Chondrocyte (in vitro differentiated cells): ENCODE data around the gene P4HA2. TPM values are rescaled to one million over a fixed set of nuclear protein-coding genes. Genes with fewer than 3 reads are reported as not detected.

Source experiments
- DNase-seq: peaks from one replicate; pipeline ENCODE4 v3.0.0; 2021; ENCODE audit warnings: mixed read lengths, low spot score
- H3K27ac Mint-ChIP-seq: one replicate; pipeline ENCODE4 v1.8.0; 2021; ENCODE audit warnings: mild to moderate bottlenecking, moderate library complexity, mixed read lengths; ENCODE audit not compliant: unreplicated experiment
- H3K27me3 Mint-ChIP-seq: 2 replicates; pipeline ENCODE4 v1.8.0; 2021; ENCODE audit warnings: low read depth, mixed read lengths
- H3K36me3 Mint-ChIP-seq: 2 replicates; pipeline ENCODE4 v1.8.0; 2021; ENCODE audit warnings: low read depth, mixed read lengths
- H3K4me1 Mint-ChIP-seq: 2 replicates; pipeline ENCODE4 v1.8.0; 2021; ENCODE audit warnings: low read depth, mild to moderate bottlenecking, mixed read lengths
- H3K4me3 Mint-ChIP-seq: one replicate; pipeline ENCODE4 v1.8.0; 2021; ENCODE audit warnings: mild to moderate bottlenecking, moderate library complexity, mixed read lengths; ENCODE audit not compliant: unreplicated experiment
- H3K9me3 Mint-ChIP-seq: 2 replicates; pipeline ENCODE4 v1.8.0; 2021; ENCODE audit warnings: low read depth, mixed read lengths
- total RNA-seq: library from RNA; stranded (reverse); gene quantifications from 3 replicates; pipeline ENCODE4 v1.2.1, GENCODE V29; 2021
- TF ChIP-seq, protein P1 (sequence below): fragments of 200-600 bp; sonication (generic); IDR thresholded peaks from 2 replicates; pipeline ENCODE4 v1.5.0; 2021; ENCODE audit warnings: antibody characterized with exemption, mild to moderate bottlenecking, moderate library complexity

P4HA2 gene
- total RNA-seq, 1 donor from 2014 or later: 302 TPM

DNA sequence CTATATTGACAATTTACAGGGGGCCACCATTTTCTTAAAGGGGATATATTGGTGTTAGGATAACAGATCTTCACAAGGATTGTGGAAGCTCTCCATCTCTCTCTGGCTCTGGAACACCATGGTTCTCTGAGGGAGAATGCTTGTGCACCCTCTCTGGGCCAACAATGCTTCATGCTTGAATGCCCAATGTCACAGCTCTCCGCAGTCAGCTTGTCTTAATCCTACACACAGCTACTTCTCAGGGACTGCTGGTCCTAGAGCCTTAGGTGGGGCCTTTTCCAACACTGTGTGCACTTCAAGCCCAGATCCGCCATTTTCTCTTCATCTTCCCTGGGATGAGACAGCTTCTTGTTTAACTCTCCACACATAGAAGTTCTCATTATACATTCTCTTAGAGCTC is 22.9 kb upstream of the P4HA2 start:
- DNase-seq: no peak
- H3K9me3 Mint-ChIP-seq: peaks cover 17% of the 10 kb centered on the region

DNA sequence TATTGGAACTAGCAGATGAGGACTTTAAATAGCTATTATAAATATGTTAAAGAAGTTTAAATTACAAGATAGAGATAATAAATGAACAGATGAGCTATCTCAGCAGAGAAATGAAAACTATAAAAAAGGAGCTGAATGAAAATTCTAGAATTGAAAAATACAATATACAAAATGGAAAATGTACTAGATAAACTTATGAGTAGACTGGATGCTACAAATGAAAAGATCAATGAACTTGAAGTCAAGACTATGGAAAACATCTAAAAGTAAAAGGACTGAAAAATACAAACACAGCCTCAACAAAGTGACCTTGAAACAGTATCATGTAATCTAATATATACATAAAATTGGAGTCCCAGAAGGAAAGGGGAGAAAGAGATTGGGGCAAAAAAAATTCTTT is 19.2 kb upstream of the P4HA2 start:
- H3K4me3 Mint-ChIP-seq: no peak overlapping the region
- H3K27ac Mint-ChIP-seq: no peak overlapping the region
- TF ChIP-seq, protein P1, sequence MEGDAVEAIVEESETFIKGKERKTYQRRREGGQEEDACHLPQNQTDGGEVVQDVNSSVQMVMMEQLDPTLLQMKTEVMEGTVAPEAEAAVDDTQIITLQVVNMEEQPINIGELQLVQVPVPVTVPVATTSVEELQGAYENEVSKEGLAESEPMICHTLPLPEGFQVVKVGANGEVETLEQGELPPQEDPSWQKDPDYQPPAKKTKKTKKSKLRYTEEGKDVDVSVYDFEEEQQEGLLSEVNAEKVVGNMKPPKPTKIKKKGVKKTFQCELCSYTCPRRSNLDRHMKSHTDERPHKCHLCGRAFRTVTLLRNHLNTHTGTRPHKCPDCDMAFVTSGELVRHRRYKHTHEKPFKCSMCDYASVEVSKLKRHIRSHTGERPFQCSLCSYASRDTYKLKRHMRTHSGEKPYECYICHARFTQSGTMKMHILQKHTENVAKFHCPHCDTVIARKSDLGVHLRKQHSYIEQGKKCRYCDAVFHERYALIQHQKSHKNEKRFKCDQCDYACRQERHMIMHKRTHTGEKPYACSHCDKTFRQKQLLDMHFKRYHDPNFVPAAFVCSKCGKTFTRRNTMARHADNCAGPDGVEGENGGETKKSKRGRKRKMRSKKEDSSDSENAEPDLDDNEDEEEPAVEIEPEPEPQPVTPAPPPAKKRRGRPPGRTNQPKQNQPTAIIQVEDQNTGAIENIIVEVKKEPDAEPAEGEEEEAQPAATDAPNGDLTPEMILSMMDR: no peak
- no peaks in the 10 kb centered on the region for H3K4me1 Mint-ChIP-seq
- H3K36me3 Mint-ChIP-seq: peaks cover 8% of the 10 kb centered on the region
- no peak for DNase-seq
- no peaks in the 10 kb centered on the region for H3K27me3 Mint-ChIP-seq
- H3K9me3 Mint-ChIP-seq: peaks cover 32% of the 10 kb centered on the region

More for the DNA sequence above, 22.9 kb upstream of the P4HA2 start:
- peaks cover 15% of the 10 kb centered on the region for H3K4me1 Mint-ChIP-seq
- no peaks in the 10 kb centered on the region for H3K27me3 Mint-ChIP-seq
- peaks cover 5% of the 10 kb centered on the region for H3K36me3 Mint-ChIP-seq
- no peak overlapping the region for H3K27ac Mint-ChIP-seq
- no peak overlapping the region for H3K4me3 Mint-ChIP-seq
- TF ChIP-seq, protein P1: no peak

DNA sequence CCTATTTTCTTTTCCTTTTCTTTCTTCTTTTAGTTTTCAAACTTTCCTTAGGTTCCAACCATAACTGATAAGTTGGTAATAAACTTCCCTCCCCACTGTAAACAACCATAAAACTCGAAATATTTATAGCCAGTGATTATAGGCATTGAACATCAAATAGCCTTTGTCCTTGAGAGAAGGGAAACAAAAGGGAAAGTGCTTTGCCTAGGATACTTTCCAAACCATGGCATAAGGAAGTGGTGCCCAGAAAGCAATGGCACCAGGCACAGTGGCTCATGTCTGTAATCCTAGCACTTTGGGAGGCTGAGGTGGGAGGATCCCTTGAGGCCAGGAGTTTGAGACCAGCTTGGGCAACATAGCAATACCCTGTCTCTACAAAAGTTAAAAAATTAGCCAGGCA is 17.9 kb upstream of the P4HA2 start:
- no peak overlapping the region for H3K4me3 Mint-ChIP-seq
- no peak overlapping the region for H3K27ac Mint-ChIP-seq
- DNase-seq: no peak
- H3K9me3 Mint-ChIP-seq: peaks cover 41% of the 10 kb centered on the region
- H3K27me3 Mint-ChIP-seq: no peaks in the 10 kb centered on the region
- TF ChIP-seq, protein P1: no peak
- no peaks in the 10 kb centered on the region for H3K4me1 Mint-ChIP-seq
- H3K36me3 Mint-ChIP-seq: peaks cover 8% of the 10 kb centered on the region

DNA sequence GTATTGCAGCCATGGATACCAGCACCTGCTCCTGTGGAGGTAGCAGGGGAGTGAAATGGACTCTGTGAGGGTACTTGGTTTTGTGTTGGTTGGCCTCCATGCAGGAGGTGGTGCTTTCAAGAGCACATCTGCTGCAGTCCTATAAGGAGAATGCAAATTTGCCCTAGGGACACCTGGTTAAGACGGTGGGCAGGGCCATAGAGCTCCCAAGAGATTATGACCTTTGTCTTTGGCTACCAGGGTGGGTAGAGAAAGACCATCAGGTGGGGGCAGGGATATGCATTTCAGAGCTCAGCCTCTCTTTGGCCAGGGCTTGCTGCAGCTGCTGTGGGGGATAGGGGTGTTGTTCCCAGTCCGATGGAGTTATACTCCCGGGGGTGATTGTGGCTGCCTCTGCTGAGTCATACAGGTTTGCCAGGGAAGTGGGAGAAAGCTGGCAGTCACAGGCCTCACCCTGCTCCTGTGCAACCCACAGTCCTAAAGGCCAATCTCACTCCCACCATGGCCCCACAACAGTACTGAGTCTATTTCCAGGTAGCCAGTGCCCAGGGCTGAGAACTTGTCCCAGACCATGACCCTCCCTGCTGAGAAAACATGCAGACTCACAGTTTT is 15.8 kb upstream of the P4HA2 start:
- no peak for DNase-seq
- Mint-ChIP-seq H3K4me1 (no peaks in the 10 kb centered on the region), H3K27ac (no peak overlapping the region), H3K27me3 (no peaks in the 10 kb centered on the region), H3K36me3 (peaks cover 8% of the 10 kb centered on the region), H3K9me3 (peaks cover 41% of the 10 kb centered on the region), H3K4me3 (no peak overlapping the region)
- TF ChIP-seq, protein P1: no peak

DNA sequence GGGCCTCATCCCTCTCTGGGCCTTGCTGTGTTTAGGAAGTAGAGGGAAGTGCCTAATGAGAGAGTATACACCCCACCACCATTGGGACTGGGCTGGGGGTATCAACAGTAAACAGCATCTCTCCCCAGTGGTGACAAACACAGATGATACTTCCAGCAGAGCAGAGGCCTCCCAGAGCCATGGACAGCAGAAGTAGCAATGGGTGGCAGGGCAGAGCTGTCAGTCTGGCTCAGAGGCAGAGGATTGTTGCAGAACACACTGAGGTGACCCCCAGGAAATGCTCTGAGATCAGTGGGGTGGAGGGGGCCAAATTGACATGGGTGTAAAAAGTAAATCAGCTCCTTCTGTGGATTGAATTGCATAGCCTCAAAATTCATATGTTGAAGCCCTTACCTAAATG is 12.1 kb upstream of the P4HA2 start:
- H3K27me3 Mint-ChIP-seq: no peaks in the 10 kb centered on the region
- no peak overlapping the region for H3K27ac Mint-ChIP-seq
- H3K4me1 Mint-ChIP-seq: no peaks in the 10 kb centered on the region
- DNase-seq: no peak
- H3K9me3 Mint-ChIP-seq: peaks cover 21% of the 10 kb centered on the region
- peaks cover 2% of the 10 kb centered on the region for H3K36me3 Mint-ChIP-seq
- TF ChIP-seq, protein P1: no peak
- no peak overlapping the region for H3K4me3 Mint-ChIP-seq
